Activated CD8-positive, alpha-beta memory T cell treated with anti-CD3 and anti-CD28 coated beads for 4 hours (primary cell): ENCODE measurements around the gene LNP1.
"Not testable (repeated sequence)": the region's sequence is repeated elsewhere in the genome, so short reads cannot be mapped to it uniquely, and the experiment has no call there.

Source experiments
- DNase-seq, 2 donors: peaks; one replicate each; pipeline ENCODE4 v3.0.0-alpha.2; 2020; ENCODE audit warnings: low read depth in 2 of 2

The LNP1 gene, protein sequence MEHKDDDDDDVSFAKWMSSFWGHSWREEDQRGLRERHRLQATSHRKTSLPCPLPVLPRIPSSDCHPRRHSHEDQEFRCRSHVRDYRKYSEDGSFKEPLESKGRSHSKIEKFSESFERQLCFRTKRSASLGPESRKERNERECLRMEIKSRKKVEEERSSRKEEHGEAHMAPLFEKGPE

GRCh38 chr3:100400780-100401673 is at the start of gene LNP1, which contains the start of gene TOMM70:
Gene LNP1, plus strand, starts transcription at chr3:100401539. Its CDS starts 28,191 bp downstream, at chr3:100429730.
Gene TOMM70, minus strand, starts transcription at chr3:100401089. Its CDS starts 140 bp downstream, at chr3:100400949.
- DNase-seq, result peak; percentile 85 to 90

DNA sequence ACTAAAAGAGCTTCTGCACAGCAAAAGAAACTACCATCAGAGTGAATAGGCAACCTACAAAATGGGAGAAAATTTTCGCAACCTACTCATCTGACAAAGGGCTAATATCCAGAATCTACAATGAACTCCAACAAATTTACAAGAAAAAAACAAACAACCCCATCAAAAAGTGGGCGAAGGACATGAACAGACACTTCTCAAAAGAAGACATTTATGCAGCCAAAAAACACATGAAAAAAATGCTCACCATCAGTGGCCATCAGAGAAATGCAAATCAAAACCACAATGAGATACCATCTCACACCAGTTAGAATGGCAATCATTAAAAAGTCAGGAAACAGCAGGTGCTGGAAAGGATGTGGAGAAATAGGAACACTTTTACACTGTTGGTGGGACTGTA is 49.6 kb upstream of the LNP1 start:
- DNase-seq, result not testable (repeated sequence)

DNA sequence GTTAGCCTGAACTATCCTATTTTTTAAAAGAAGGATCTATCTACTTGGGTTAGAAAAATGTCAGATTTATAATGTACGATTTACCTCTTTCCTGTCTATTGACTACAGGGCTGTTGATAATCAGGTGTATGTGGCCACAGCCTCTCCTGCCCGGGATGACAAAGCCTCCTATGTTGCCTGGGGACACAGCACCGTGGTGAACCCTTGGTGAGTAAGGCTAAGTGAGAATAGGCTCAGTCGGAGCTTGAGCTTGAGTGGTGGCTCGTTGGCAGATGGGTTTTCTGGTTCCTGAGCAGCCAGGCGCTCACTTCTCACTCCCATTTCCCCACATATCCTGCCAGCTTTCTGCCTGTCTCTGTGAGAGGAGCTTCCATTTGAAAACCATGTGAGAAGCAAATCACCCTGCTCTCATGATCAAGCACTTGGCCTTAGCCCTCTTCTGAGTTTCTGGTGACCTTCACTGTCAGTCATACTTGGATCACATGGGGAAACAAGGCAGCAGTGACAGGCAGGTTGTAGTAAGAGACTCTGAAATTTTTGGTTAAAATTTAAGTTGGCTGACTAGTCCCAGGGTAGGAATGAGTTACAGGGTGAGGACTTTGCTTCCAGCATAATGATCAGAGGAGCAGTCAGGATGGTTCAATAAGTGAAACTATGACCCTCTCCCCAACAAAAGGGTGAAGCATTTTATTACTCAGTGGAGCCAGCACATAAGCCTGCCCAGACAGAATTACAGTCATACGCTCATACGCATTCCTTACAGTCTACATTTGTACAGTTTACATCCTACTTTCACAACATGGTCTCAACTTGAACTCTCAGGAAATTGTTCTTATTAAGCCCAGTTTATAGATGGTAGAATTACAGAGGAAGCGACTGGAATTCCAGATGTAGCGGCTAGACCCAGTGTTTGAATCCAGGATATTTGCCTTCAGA is 48.8 kb upstream of the LNP1 start:
- no peak for DNase-seq

DNA sequence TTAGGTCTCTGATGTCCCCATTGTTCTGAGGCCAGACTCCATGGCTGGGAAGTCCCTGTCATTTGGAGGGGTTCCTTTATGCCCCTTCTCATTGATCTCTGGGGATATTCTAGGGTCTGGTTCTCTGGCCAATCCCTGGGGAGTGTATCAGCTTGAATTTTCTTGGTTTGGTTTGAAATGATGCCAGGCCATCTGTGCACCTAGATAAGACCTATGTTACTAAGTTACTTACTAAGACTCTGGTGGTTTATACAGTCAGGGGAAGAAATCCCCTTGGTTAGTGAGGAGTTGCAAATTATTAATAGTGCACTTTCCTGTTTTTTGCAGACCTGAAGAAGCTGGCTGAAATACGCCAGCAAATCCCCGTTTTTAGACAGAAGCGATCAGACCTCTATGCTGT is 46.5 kb upstream of the LNP1 start:
- DNase-seq, result no peak

DNA sequence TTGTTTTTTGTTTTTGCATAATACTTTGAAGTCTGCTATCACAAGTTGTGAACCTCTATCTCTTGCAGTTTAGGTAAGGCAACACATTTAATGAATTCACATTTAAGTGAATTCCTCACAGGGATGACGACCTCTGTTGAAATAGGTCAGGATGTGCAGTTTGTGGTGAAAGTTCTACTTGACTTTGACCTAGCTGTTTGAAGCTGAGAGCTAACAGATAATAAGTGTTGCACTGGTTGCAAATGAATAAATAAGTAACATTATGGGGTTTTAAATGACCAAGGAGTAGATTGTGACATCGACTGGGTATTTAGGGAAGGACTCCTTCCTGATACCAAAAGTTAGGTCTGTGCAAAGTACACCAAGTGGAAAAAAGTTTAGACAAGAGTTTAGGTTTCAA is 42.9 kb upstream of the LNP1 start:
- no peak for DNase-seq

- DNase-seq, result no peak
Observed at GRCh38 chr3:100359035-100359434, 42.3 kb upstream of the LNP1 start.

DNA sequence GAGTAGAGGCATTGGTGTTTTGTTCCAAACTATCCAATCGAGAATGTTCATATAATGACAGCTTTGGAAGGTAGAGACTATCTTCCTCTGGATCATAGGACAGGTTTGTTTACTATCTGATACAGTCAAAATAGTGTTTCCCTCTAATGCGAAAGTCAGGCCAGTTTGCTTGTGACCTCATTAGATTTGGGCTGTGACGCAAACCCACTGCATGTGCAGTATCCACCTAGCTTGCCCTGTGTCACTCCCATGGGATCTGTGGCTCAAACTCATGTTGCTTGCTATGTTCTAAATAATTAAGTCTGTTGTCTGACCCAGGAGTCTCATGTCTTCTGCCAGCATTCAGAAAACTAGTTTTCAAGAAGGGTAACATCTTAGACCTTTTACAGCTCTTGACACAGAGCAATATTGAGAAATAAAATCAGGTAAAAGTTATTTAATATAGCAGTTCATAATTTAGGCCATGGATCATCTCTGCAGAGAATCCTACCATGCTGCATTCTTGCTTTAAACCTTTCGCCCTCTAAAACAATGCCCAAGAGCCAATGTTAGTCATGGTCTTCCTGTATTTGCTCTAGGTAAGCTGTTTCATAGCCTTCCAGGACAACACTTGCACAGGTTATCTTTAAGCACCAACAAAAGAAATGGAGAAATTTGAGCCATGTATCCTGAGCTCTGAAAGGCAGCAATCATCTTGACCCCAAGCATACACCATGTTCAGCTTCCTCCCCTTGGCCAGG is 40.4 kb upstream of the LNP1 start:
- no peak for DNase-seq

- no peak for DNase-seq
Observed at GRCh38 chr3:100361897-100362296, 39.4 kb upstream of the LNP1 start.

GRCh38 chr3:100364421-100364820 is 36.9 kb upstream of the LNP1 start:
- no peak for DNase-seq

DNA sequence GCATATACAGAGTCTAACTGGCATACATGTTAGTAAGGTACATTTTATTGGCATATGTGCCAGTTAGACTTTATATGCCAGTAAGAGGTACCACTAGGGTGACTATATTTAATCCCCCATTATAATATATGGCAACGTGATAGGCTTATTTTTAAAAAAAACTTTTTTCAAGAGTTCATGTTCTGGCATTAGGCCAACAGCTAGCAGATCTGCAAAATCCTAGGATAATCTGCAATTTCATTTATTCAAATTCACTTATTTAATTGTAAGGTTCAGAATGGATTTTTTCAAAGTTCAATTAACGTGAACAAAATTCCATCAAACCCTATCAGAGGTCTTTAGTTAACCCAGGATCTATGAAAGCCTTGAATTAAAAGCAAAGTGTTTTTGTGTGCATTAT is 34.9 kb upstream of the LNP1 start:
- DNase-seq, result no peak

DNA sequence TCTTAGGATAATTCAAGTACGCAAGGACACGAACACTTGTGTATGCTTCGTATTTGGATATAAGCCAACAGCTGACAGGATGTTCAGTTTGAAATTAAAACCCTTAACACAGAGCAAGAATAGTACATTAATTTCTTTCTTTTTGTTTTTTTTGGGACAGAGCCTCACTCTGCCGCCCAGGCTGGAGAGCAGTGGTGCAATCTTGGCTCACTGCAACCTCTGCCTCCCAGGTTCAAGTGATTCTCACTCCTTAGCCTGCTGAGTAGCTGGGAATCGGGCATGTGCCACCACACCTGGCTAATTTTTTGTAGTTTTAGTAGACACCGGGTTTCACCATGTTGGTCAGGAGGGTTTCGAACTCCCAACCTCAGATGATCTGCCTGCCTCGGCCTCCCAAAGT is 32.9 kb upstream of the LNP1 start:
- DNase-seq, result no peak

DNA sequence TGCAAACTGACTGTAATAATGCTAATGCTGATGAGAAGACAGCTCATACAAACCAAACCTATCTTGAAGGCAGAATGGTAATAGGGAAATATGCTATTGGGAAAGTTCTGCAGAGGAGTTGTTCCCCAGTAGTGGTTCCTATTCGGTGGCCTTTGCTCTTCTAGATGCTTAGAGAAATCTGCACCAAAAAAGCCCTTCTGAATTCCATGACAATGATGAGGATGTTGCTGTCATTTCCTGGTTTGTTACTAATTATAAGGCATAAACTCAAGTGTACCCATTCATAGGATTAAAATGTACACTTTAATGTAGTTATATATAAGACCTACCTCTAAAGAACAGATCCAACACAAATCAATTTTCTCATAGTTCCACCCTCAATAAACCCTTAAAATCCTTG is 30.6 kb upstream of the LNP1 start:
- DNase-seq, result no peak

DNA sequence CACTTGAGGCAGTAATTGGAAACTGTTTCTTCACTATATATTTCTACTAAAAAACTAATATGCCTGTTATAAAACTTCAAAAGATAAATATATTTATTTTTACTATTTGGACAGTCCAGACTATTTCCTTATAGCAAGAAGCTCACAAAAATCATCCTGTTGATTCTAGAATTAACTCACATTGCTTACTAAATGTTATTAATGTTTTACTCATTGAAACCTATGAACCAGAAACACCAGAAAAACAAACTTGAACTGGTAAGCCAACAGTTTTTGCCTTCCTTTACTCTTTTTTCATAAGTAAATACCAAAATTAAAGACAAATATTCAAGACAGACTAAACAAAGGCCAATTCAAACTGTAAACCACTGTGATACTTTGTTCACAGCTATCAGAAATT is 26.8 kb upstream of the LNP1 start:
- no peak for DNase-seq

- no peak for DNase-seq
Observed at GRCh38 chr3:100376301-100376700, 25.0 kb upstream of the LNP1 start.

- DNase-seq, result no peak
Observed at GRCh38 chr3:100384733-100385525, 16.4 kb upstream of the LNP1 start.

DNA sequence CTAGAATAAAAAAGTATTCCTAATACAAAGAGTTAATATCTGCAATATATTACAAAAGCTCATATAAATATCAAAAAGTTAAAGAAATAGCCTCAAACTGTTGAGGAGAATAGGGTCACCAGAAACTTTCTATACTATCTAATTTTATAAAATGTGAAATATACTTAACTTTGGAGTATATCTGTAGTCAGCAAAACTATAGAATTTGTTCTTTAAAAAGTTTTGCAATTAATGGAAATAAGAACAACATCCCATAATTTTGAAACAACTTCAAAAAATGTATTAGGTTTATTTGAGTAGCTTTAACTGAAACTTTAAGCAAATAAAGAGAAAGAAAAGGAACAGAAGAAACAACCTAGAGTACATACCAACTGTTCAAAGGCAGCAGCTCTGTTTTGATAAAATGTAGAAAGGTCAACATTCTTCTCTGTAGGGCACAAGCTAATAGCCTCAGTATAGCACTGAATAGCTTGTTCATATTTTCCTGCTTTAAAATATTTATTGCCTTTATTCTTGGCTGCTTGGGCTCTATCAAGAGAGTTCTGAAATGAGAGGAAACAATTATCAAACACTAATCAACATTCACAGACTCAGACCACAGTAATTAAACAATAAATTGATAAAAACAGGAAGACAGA is 14.8 kb upstream of the LNP1 start:
- no peak for DNase-seq

- no peak for DNase-seq
Observed at GRCh38 chr3:100389025-100389424, 12.3 kb upstream of the LNP1 start.

GRCh38 chr3:100395679-100396431 is 5.5 kb upstream of the LNP1 start:
- DNase-seq, result no peak

DNA sequence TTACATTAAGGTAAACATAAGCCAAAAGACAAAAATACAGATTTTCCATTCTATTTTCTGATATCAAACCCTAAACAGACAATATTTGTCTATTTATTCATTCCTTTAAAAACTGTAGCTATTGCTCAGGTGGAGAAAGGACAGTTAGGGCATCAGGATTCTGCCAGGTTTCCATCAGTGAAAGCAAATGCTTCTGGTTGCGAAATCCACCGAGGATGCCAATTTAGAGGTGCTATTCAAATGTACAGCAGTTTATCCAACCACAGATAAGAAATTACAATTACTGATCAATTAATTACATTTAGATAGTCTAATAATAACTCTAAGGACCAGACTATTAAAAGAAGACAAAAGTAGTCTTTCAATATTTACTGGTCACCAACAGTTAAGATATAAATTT is 4.4 kb upstream of the LNP1 start:
- no peak for DNase-seq
